Measurements from ENCODE around the gene ELMO1. TPM values are rescaled to one million over a fixed set of nuclear protein-coding genes. Genes with fewer than 3 reads are reported as not detected.

The ELMO1 gene
- total RNA-seq, 1 experiment from 2014 or later, result 1.1 TPM

GRCh38 chr7:37083311-37084096, 365.2 kb downstream of the ELMO1 start (continued):
- TF ChIP-seq MAX (IDR thresholded peaks at IDR 0.05) (no peak), ZFX (IDR thresholded peaks at IDR 0.05) (no peak), SRF (IDR thresholded peaks at IDR 0.05; ENCODE audit: low read depth) (no peak), EZH2 (IDR thresholded peaks at IDR 0.05) (no peak), SP1 (IDR thresholded peaks at IDR 0.05; ENCODE audit: low read depth) (no peak), CTCF (IDR thresholded peaks at IDR 0.05 in 2 of 3, conservative IDR thresholded peaks at IDR 0.05 in 1 of 3; ENCODE audit: borderline replicate concordance in 1 of 3, insufficient read depth in 1 of 3, low read depth in 2 of 3, low read length in 2 of 3) (no peak), ATF3 (IDR thresholded peaks at IDR 0.05) (no peak), RAD21 (IDR thresholded peaks at IDR 0.05; ENCODE audit: low read depth) (no peak)

GRCh38 chr7:37081436-37081835, 367.2 kb downstream of the ELMO1 start:
- no peaks in the 10 kb centered on the region for H3K9me3 ChIP-seq (ENCODE audit: control insufficient read depth in 1 of 2, insufficient read depth in 1 of 2, low read depth in 1 of 2, low read length in 2 of 2)
- ChIA-PET RAD21 (ENCODE audit: low non-redundant PET in 1 of 2, low total read pairs in 2 of 2, uncharacterized antibody in 2 of 2, unreplicated experiment in 2 of 2) (no interaction called here), CTCF (no interaction called here), POLR2A (no interaction called here)
- DNase-seq (ENCODE audit: low read depth, low spot score) (no peak), ATAC-seq (no peak)
- H2AFZ ChIP-seq (ENCODE audit: low read depth, low read length, poor library complexity, severe bottlenecking), result peak overlapping the region; percentile 38
- H3K4me3 ChIP-seq (replicated peaks in 1 of 2; ENCODE audit: low read depth in 1 of 2, low read length in 2 of 2), result no peak overlapping the region
- TF ChIP-seq POLR2A (IDR thresholded peaks at IDR 0.05; ENCODE audit: borderline replicate concordance, extremely low read depth, insufficient read depth, insufficient read length) (no peak), CBX3 (IDR thresholded peaks at IDR 0.05; ENCODE audit: low read depth) (no peak), ZNF274 (IDR thresholded peaks at IDR 0.05; ENCODE audit: low read depth, low read length) (no peak), ATF3 (IDR thresholded peaks at IDR 0.05) (no peak)
- H3K9ac ChIP-seq (ENCODE audit: low read length), result no peak overlapping the region
- H3K9me2 ChIP-seq (ENCODE audit: insufficient read depth), result no peaks in the 10 kb centered on the region
- H3K79me2 ChIP-seq (ENCODE audit: insufficient read depth, low read length), result no peaks in the 10 kb centered on the region
- no peaks in the 10 kb centered on the region for H4K20me1 ChIP-seq (ENCODE audit: insufficient read depth)
- BruUV-seq (replicated peaks), result no TSS peak
- intact Hi-C loops (cut with micrococcal nuclease), result no loop called here
- H3K4me2 ChIP-seq (ENCODE audit: low read length), result no peak overlapping the region
- H3K4me1 ChIP-seq (ENCODE audit: control insufficient read depth in 1 of 2, insufficient read depth in 2 of 2, low read length in 2 of 2), result peaks cover 0 to 7% of the 10 kb centered on the region in 2 experiments; a peak in 2 of 4 replicates
- no peak overlapping the region for H3K27ac ChIP-seq (ENCODE audit: low read depth, low read length)
- H3K27me3 ChIP-seq (ENCODE audit: insufficient read depth, low read length), result no peaks in the 10 kb centered on the region
- H3K36me3 ChIP-seq (ENCODE audit: control insufficient read depth in 1 of 2, insufficient read depth in 2 of 2, low read length in 2 of 2), result no peaks in the 10 kb centered on the region
